Stimulated activated CD4-positive, alpha-beta T cell treated with anti-CD3 and anti-CD28 coated beads, Interleukin-1b, Interleukin-23, amount 100 ng/mL, for 4 hours (primary cell): ENCODE measurements around the gene LRRC14B.

Experiments
- DNase-seq, 2 donors: peaks; one replicate each; pipeline ENCODE4 v3.0.0-alpha.2; 2020; ENCODE audit warnings: low read depth in 2 of 2

The LRRC14B gene

DNA sequence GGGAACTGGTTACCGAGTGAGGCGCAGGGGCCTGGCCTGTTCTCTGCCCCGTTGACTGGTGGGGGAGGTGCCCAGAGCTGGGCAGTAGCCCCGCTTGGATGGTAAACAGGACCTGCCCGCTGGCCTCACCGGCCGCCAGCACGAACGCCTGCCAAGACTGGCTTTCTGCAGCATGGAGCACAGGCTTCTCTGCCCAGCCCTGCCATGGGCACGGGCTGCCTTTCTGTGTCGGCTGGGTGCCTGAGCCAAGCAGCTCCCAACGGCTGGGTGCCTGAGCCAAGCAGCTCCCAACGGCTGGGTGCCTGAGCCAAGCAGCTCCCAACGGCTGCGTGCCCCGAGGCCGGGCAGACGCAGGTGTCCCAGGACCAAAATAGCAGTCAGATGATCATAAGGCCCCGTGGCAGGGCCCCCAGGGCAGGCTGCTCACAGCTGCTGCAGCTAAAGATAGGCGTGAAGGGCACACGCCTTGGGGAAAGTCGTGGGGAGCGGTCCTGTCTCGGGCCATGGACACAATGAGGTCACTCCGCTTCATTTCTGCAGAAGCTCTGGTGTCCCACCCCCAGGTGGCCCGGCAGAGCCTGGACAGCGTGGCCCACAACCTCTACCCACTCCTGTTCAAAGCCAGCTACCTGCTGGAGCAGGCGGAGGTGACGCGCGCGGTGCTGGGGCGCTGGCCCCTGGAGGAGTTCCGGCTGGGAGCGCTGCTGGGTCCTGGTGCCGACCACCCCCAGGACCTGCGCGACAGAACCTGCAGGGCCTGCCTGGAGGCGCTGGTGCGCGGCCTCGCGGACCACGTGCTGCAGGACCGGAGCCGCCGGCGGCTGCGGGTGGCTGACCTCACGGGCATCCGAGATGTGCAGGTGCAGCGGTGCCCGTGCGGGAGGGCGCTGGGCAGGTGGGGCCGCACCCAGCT is at the start of gene LRRC14B:
Gene LRRC14B, plus strand, starts transcription at position 460 of the 913 bp plus-strand sequence. Its CDS starts 44 bp downstream, at position 504.
- peak in 1 of 2 donors; percentile 15 for DNase-seq

DNA sequence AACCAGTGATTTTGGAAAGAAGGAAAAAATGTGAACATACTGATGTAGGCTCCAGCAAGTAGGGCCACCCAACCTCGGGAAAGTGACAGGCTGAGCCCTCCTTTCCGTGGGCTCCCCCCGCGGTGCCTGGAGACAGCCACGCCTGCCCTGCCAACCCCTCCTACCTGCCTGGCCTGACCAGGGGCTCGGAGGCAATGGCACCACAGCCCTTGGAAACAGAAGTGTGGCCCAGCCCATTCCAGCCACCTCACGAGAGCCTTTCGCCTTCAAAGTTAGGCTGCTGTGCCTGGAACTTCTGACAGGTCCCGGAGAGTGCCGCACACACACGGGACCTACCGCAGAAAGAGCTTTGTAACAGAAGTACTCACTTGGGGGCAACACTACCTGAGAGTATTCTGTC is 49.5 kb upstream of the LRRC14B start:
- no peak for DNase-seq

GRCh38 chr5:142246-142810 is 49.0 kb upstream of the LRRC14B start:
- DNase-seq, result no peak

DNA sequence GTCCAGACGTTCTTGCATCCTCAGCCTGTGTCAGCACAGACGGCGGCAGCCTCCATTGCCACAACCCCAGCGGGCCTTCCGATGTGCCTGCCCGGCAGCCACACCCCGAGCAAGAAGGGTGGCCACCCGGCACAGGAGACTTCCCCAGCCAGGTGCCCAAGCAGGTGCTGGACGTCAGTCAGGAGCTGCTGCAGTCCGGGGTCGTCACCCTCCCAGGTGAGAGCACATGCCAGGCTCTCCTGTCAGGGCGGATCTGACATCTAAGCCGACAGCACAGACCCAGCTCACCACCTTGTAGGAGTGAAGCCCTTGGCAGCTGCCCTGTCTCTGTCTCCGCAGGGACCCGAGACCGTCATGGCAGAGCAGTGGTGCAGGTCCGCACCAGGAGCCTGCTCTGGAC is 48.3 kb upstream of the LRRC14B start:
- no peak for DNase-seq

- no peak for DNase-seq
These were observed 46.4 kb upstream of the LRRC14B start for GRCh38 chr5:144941-145340.

- no peak for DNase-seq
These were observed 45.5 kb upstream of the LRRC14B start for GRCh38 chr5:145585-146323.

DNA sequence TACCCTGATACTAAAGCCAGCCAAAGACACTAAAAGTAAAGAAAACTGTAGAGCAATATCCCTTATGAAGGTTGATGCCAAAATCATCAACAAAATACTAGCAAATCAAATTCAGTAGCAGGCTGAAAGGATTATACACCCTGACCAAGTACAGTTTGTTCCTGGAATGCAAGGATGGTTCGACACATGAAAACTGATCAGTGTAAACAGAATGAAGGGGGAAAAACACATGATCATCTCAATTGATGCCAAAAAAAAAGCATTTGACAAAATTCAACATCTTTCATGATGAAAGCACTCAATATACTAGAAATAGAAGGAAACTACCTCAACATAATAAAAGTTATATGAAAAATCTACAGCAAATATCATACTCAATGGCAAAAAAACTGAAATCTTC is 43.5 kb upstream of the LRRC14B start:
- DNase-seq, result no peak

DNA sequence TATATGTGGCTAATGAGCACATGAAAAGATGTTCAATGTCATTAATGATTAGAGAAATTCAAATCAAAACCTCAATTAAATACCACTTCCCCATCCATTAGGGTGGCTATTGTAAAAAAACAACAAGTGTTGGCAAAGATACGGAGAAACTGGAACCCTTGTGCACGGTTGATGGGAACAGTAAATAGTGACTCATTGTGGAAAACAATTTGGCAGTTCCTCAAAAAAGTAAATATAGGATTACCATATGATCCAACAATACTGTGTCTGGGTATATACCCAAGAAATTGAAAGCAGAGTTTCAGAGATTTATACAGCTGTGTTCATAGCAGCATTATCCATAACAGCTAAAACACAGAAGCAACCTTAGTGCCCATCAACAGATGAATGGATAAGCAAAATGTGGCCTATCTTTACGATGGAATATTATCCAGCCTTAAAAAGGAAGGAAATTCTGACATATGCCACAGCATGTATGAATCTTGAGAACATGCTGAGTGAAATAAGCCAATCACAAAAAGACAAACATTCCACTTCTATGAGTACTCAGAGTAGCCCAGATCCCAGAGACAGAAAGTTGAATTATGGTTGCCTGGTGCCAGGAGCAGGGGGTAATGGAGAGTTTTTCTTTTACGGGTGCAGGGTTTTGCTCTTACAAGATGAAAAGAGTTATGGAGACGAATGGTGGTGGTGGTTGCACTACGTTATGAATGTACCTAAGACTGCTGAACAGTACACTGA is 41.4 kb upstream of the LRRC14B start:
- no peak for DNase-seq

- DNase-seq, result no peak
These were observed 40.5 kb upstream of the LRRC14B start for GRCh38 chr5:150746-151145.

DNA sequence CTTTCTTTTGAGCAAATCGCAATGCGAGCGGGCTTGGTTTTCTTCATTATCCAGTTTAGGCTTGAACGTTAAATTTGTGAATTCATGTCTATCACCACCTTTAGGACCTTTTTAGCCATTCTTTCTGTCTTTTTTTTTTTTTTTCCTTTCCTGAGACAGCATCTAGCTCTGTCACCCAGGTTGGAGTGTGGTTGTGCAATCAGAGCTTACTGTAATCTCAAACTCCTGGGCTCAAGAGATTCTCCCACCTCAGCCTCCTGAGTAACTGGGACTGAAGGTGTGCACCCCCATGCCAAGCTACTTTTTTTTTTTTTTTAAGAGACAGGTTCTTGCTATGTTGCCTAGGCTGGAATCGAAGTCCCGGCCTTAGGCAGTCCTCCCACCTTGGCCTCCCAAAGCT is 39.2 kb upstream of the LRRC14B start:
- no peak for DNase-seq

- no peak for DNase-seq
These were observed 38.0 kb upstream of the LRRC14B start for GRCh38 chr5:153256-153655.

DNA sequence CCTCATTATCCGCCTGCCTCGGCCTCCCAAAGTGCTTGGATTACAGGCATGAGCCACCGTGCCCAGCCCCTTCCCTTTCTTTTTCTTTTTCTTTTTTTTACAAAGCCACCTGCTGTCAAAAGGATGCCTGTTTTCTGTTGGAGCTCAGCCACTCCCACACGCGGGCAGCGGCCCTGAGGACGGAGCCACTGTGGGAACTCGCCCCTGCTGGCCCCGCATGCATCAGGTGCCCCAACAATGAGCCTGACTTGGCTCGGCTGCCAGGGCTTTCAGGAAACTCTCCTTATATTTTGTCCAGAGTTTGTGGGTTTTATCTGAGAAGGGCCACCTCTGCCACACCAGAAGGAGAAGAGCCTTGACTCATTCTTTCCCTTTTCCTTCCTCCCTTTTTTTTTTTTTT is 37.1 kb upstream of the LRRC14B start:
- no peak for DNase-seq

DNA sequence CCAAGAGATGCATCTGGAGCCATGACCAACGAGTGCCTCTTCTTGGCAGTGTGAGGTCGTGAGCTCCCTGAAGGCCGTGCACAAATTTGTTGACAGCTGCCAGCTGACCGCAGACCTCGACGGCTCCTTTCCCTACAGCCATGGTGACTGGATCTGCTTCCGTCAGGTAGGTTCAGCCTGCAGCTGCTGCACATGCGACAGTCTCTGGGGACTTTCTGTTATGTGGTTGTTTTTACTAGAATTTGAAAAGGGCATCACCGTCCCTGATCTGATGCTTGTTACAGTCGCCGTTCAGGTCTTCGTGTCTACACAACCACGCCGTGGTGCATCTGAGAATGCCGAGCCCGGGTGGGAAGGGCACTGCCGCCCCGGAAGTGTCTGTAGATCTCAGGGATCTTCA is 36.5 kb upstream of the LRRC14B start:
- no peak for DNase-seq

DNA sequence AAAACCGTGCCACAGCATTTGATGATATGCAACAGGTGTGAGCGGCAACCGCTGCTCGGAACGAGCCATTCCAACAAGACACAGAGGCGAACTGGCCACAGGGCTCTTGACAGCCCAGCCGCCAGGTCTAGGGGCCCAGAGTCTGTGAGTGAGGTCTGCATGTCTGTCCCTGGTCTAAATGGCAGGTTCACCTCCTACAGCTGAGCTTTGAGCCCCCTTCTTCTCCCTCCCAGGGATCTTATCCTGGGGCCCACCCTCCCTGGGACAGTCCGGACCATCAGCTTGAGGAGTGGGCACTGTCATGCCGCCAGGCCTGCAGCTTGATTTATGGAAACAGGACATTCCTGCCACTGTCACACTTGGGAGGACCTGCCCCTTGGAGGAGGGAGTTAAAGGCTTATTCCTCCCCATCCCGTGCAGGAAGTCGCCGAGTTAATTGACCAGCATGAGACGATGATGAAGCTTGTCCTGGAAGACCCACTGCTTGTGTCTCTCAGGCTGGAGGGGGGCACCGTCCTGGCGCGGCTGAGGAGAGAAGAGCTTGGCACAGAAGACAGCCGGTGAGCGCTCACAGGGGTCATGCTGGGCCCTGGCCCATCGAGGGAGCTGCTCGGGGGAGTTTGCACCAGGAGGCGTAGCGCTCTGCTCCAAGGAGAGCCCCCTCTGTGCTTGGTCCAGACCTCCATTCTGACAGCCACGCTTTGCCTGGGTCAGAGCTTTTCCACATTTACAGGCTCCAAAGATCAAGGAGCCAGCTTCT is 35.5 kb upstream of the LRRC14B start:
- no peak for DNase-seq

DNA sequence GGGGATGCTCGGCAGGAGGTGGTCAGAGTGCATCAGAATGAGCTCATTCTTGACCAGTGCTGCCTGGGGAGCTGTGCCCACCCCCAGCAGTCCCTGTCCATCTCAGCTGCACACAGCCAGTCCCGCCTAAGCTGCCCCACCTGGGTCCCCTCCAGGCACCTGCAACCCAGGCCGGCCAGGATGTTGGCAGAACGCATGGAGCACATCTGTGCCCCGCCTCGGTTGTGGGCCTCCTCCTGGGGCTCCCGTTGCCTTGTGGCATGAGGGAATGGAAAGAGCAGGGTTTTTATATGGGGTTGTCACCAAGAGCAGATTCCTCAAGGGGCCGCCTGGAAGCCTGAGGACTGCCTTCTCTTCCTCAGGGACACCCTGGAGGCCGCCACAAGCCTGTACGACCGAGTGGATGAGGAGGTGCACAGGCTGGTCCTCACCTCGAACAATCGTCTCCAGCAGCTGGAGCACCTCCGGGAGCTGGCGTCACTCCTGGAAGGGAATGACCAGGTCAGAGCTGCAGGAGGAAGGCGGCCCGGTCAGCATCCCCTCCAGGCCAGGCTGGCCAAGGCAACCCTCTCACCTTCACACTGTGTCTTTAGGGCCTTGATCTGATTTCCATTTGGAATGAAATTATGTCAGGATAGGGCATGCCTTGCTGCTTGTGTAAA is 34.8 kb upstream of the LRRC14B start:
- no peak for DNase-seq

DNA sequence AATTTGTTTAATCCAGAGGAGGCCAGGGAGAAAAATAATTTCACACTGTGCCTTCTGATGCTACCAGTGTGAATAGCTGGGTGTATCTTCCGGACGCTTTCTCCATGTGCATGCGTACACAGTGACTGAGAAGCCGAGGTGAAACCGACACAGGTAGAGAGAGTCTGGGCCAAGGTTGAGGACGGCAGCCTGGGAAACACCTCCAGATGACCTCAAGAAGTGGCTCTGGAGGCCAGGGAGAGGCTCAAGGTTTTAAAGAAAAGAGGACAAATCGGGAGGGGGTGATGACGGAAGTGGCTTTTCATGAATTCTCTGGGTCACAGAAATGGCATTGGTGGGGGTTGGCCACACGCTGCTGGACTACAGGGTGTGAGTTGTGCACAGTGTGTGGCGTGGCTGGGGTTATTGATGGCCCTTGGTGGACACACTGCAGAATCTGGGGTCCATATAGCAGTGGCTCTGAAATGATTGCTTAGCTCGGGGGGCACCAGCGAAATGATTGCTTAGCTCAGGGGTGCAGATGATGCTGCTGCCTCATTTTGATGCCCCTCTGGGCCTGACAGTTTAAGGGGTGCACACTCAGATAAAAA is 34.1 kb upstream of the LRRC14B start:
- no peak for DNase-seq

DNA sequence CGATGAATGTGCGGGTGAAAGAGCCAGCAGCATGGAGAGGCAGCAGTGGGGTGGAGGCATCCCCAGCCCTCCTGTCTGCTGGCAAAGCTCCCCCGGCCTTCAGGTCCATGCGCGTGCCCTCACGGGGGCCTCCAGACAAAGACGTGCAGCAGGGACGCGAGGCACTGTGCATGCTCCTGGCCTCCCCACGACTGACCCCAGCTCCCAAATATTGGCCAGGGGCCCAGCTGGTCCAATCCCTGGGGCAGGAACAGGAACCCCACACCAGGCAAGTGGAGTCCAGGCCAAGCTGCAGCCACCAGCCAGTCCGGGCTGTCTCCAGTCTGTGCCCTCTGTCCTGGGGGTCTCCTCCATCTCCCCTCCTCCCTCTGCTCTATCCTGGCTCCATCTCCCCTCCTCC is 33.5 kb upstream of the LRRC14B start:
- no peak for DNase-seq

DNA sequence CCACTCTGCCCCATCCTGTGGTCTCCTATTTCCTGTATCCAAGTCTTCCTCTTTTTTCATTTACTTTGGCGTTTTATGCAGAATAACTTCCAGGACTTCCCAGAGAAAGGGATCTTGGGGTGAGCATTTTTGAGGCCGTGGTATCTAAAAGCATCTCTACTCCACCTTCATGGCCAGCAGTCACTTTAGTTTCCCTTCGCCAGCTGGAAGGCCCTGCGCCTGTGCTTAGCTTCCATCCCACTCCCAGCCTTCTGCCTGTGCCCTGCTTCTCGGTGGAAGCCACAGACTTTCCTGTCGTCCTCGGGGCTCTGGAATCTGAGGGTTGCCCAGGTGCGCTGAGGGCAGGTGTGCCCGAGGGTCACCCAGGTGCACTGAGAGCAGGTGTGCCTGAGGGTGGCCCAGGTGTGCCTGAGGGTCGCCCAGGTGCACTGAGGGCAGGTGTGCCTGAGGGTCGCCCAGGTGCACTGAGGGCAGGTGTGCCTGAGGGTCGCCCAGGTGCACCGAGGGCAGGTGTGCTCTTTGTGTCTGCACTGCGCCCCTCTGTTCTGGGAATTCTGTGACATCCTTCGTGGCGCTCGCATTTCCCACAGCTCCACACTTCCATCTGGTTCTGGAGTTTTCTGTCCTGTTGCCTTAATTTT is 32.4 kb upstream of the LRRC14B start:
- DNase-seq, result no peak

GRCh38 chr5:159448-160172 is 31.7 kb upstream of the LRRC14B start:
- no peak for DNase-seq
